SK-N-SH treated with all-trans-retinoic acid at 6 μM for 48 hours (cell line): ENCODE measurements around the gene SFT2D3.

Experiments
- ATAC-seq: fragments of 200-7000 bp; cut with Tn5 transposase; 3 replicates; pipeline ENCODE4 v1.9.1; 2020; ENCODE audit warnings: mild to moderate bottlenecking, moderate library complexity
- ARNTL ChIP-seq: fragments of 450-650 bp; formaldehyde crosslinking; IDR thresholded peaks from 2 replicates; pipeline ENCODE4 v1.5.0; 2020; ENCODE audit warnings: low read depth, mild to moderate bottlenecking, moderate library complexity, borderline replicate concordance
- BACH2 ChIP-seq: fragments of 250-450 bp; sonication (Bioruptor Pico); IDR thresholded peaks from 2 replicates; pipeline ENCODE4 v1.9.0; 2021; ENCODE audit warnings: mild to moderate bottlenecking, borderline replicate concordance
- CREB5 ChIP-seq: fragments of 250-450 bp; sonication (Bioruptor Pico); IDR thresholded peaks from 2 replicates; pipeline ENCODE4 v1.5.1; 2020; ENCODE audit warnings: low read depth, mild to moderate bottlenecking, moderate library complexity
- CSDC2 ChIP-seq: fragments of 250-450 bp; sonication (Bioruptor Pico); IDR thresholded peaks from 2 replicates; pipeline ENCODE4 v1.5.0; 2020; ENCODE audit warnings: mild to moderate bottlenecking, moderate library complexity
- CSRNP3 ChIP-seq: fragments of 250-450 bp; sonication (Bioruptor Pico); IDR thresholded peaks from 2 replicates; pipeline ENCODE4 v1.5.1; 2021; ENCODE audit warnings: mild to moderate bottlenecking, moderate library complexity
- ESRRG ChIP-seq: fragments of 250-450 bp; sonication (Bioruptor Pico); IDR thresholded peaks from 2 replicates; pipeline ENCODE4 v1.6.1; 2021; ENCODE audit warnings: mild to moderate bottlenecking
- ISL1 ChIP-seq: fragments of 250-450 bp; sonication (Bioruptor Pico); IDR thresholded peaks from 2 replicates; pipeline ENCODE4 v2.1.2; 2022; ENCODE audit warnings: mild to moderate bottlenecking, moderate library complexity
- OSR1 ChIP-seq: fragments of 250-450 bp; sonication (Bioruptor Pico); IDR thresholded peaks from 2 replicates; pipeline ENCODE4 v1.8.0; 2022; ENCODE audit warnings: moderate library complexity, mild to moderate bottlenecking, inconsistent platforms
- PATZ1 ChIP-seq: fragments of 250-450 bp; sonication (Bioruptor Pico); IDR thresholded peaks from 2 replicates; pipeline ENCODE4 v1.8.0; 2020; ENCODE audit warnings: mild to moderate bottlenecking, moderate library complexity, borderline replicate concordance
- POU6F1 ChIP-seq: fragments of 250-450 bp; sonication (Bioruptor Pico); IDR thresholded peaks from 2 replicates; pipeline ENCODE4 v1.8.0; 2021; ENCODE audit warnings: low read depth, mild to moderate bottlenecking, moderate library complexity, borderline replicate concordance
- SNAI2 ChIP-seq: fragments of 250-450 bp; sonication (Bioruptor Pico); IDR thresholded peaks from 2 replicates; pipeline ENCODE4 v1.5.0; 2020; ENCODE audit warnings: mild to moderate bottlenecking, moderate library complexity
- TCF4 ChIP-seq: fragments of 250-450 bp; sonication (Bioruptor Pico); IDR thresholded peaks from 2 replicates; pipeline ENCODE4 v1.8.0; 2021; ENCODE audit warnings: mild to moderate bottlenecking, moderate library complexity, borderline replicate concordance
- TOX ChIP-seq: fragments of 250-450 bp; sonication (Bioruptor Pico); IDR thresholded peaks from 2 replicates; pipeline ENCODE4 v1.8.0; 2021; ENCODE audit warnings: mild to moderate bottlenecking, moderate library complexity, borderline replicate concordance
- TSHZ2 ChIP-seq: fragments of 250-450 bp; sonication (Bioruptor Pico); IDR thresholded peaks from 2 replicates; pipeline ENCODE4 v1.5.0; 2020; ENCODE audit warnings: mild to moderate bottlenecking, moderate library complexity
- ZC3H10 ChIP-seq: fragments of 250-450 bp; sonication (Bioruptor Pico); IDR thresholded peaks from 2 replicates; pipeline ENCODE4 v1.5.1; 2021; ENCODE audit warnings: mild to moderate bottlenecking, moderate library complexity
- ZFP3 ChIP-seq: fragments of 250-450 bp; sonication (Bioruptor Pico); IDR thresholded peaks from 2 replicates; pipeline ENCODE4 v1.5.0; 2020; ENCODE audit warnings: mild to moderate bottlenecking, moderate library complexity
- ZFP30 ChIP-seq: fragments of 450-650 bp; formaldehyde crosslinking; IDR thresholded peaks from 2 replicates; pipeline ENCODE4 v1.5.0; 2022; ENCODE audit warnings: mild to moderate bottlenecking, moderate library complexity
- ZNF565 ChIP-seq: fragments of 450-650 bp; formaldehyde crosslinking; conservative IDR thresholded peaks from 2 replicates; pipeline ENCODE4 v1.5.0; 2020; ENCODE audit warnings: low read depth, mild to moderate bottlenecking, moderate library complexity
- ZNF70 ChIP-seq: fragments of 450-650 bp; formaldehyde crosslinking; IDR thresholded peaks from 2 replicates; pipeline ENCODE4 v1.5.0; 2020; ENCODE audit warnings: mild to moderate bottlenecking, moderate library complexity
- ZNF8 ChIP-seq: fragments of 450-650 bp; formaldehyde crosslinking; IDR thresholded peaks from 2 replicates; pipeline ENCODE4 v1.5.0; 2020; ENCODE audit warnings: mild to moderate bottlenecking, moderate library complexity

Gene SFT2D3

GRCh38 chr2:127659408-127660290, 41.6 kb upstream of the SFT2D3 start:
- no peak for ATAC-seq
- TF ChIP-seq ISL1 (CRISPR knock-in tag) (no peak), TOX (no peak), CSRNP3 (no peak), ZNF565 (no peak), PATZ1 (CRISPR knock-in tag) (no peak), CREB5 (CRISPR knock-in tag) (no peak), TSHZ2 (CRISPR knock-in tag) (no peak), ESRRG (CRISPR knock-in tag) (no peak), ZNF8 (no peak), TCF4 (no peak), ZFP3 (CRISPR knock-in tag) (no peak), ZNF70 (CRISPR knock-in tag) (no peak), OSR1 (CRISPR knock-in tag) (no peak), ZC3H10 (CRISPR knock-in tag) (no peak), CSDC2 (CRISPR knock-in tag) (no peak), POU6F1 (no peak)

- no peak for ATAC-seq
- TF ChIP-seq OSR1 (CRISPR knock-in tag) (no peak), ZNF70 (CRISPR knock-in tag) (no peak), CSDC2 (CRISPR knock-in tag) (no peak), ESRRG (CRISPR knock-in tag) (no peak), ZNF8 (no peak), ZFP30 (CRISPR knock-in tag) (no peak), BACH2 (CRISPR knock-in tag) (no peak), TSHZ2 (CRISPR knock-in tag) (no peak), CSRNP3 (no peak), ARNTL (CRISPR knock-in tag) (no peak), SNAI2 (CRISPR knock-in tag) (no peak), ZC3H10 (CRISPR knock-in tag) (no peak), POU6F1 (no peak)
- TF ChIP-seq, all 23 proteins: peak for 0
These were observed 41.1 kb upstream of the SFT2D3 start for GRCh38 chr2:127660291-127660578.
